HepG2 (cell line): ENCODE measurements around the gene ELOVL6. TPM values are rescaled to one million over a fixed set of nuclear protein-coding genes. Genes with fewer than 3 reads are reported as not detected.
A peak's percentile ranks its signal among the peaks of the same experiment; 100 is the strongest.

ENCODE experiments used
- ATF7-NPFF ChIP-seq: sonication (generic); formaldehyde crosslinking; IDR thresholded peaks from 2 replicates; pipeline ENCODE4 v1.8.1; 2023; ENCODE audit warnings: mild to moderate bottlenecking, low read depth, missing genetic modification reagents, moderate library complexity
- BCL3 ChIP-seq: sonication (generic); formaldehyde crosslinking; IDR thresholded peaks from 2 replicates; pipeline ENCODE4 v1.5.1; 2020; ENCODE audit warnings: mild to moderate bottlenecking, missing genetic modification reagents, moderate library complexity
- FOXK2 ChIP-seq: fragments of 450-650 bp; IDR thresholded peaks from 2 replicates; pipeline ENCODE4 v1.6.1; 2016
- KDM3A ChIP-seq: IDR thresholded peaks from 2 replicates; pipeline ENCODE4 v1.6.1; 2018; ENCODE audit warnings: low read depth, missing compliant biosample characterization
- MAF1 ChIP-seq: sonication (generic); formaldehyde crosslinking; IDR thresholded peaks from 2 replicates; pipeline ENCODE4 v1.5.0; 2020; ENCODE audit warnings: missing genetic modification reagents, borderline replicate concordance
- MED13 ChIP-seq: sonication (generic); formaldehyde crosslinking; IDR thresholded peaks from 2 replicates; pipeline ENCODE4 v1.5.0; 2020; ENCODE audit warnings: missing genetic modification reagents
- MEIS1 ChIP-seq: sonication (generic); formaldehyde crosslinking; IDR thresholded peaks from 2 replicates; pipeline ENCODE4 v1.9.0; 2021; ENCODE audit warnings: mild to moderate bottlenecking, missing genetic modification reagents, moderate library complexity, borderline replicate concordance
- SNAI1 ChIP-seq: sonication (generic); formaldehyde crosslinking; IDR thresholded peaks from 2 replicates; pipeline ENCODE4 v1.5.0; 2020; ENCODE audit warnings: mild to moderate bottlenecking, missing genetic modification reagents, borderline replicate concordance
- TBL1XR1 ChIP-seq: fragments of 150-350 bp; IDR thresholded peaks from 2 replicates; pipeline ENCODE4 v1.6.1; 2014; ENCODE audit warnings: borderline replicate concordance, low read length; ENCODE audit not compliant: partially characterized antibody
- ZBED4 ChIP-seq: sonication (generic); formaldehyde crosslinking; IDR thresholded peaks from 2 replicates; pipeline ENCODE4 v1.4.0; 2020; ENCODE audit warnings: missing genetic modification reagents, borderline replicate concordance
- ZFP37 ChIP-seq: sonication (generic); formaldehyde crosslinking; IDR thresholded peaks from 2 replicates; pipeline ENCODE4 v1.4.0; 2020; ENCODE audit warnings: missing genetic modification reagents, borderline replicate concordance
- ZNF207 ChIP-seq: fragments of 450-650 bp; IDR thresholded peaks from 2 replicates; pipeline ENCODE4 v1.6.1; 2016; ENCODE audit warnings: antibody characterized with exemption, borderline replicate concordance
- ZNF879 ChIP-seq: sonication (generic); formaldehyde crosslinking; IDR thresholded peaks from 2 replicates; pipeline ENCODE4 v1.8.1; 2023; ENCODE audit warnings: missing genetic modification reagents
- polyA plus RNA-seq, 8 experiments: library from polyadenylated mRNA; depleted of rRNA in 3 of 8; stranded (reverse) in 7 of 8; unstranded in 1 of 8; fragments of >200 nt; fragmentation: Illumina TruSeq in 4 of 8; extraction: Trizol in 4 of 8; gene quantifications; 2 replicates each; pipeline versions ENCODE4 v1.2.1 to v1.2.3, GENCODE V29; 2011 to 2016; ENCODE audit warnings: low read depth in 4 of 8, missing spikeins in 1 of 8, mixed read lengths in 1 of 8; ENCODE audit not compliant: insufficient read depth in 1 of 8
- total RNA-seq, 5 experiments: library from RNA; depleted of rRNA; stranded (reverse); fragments of >200 nt; fragmentation: Illumina TruSeq; extraction: Trizol; gene quantifications; 2 replicates each; pipeline ENCODE4 v1.2.3, GENCODE V29; 2016; ENCODE audit warnings: low read depth in 1 of 5
- TF ChIP-seq, protein P1 (sequence below): IDR thresholded peaks from 2 replicates; pipeline ENCODE4 v1.6.1; 2016
- TF ChIP-seq, protein P2 (sequence below): sonication (generic); formaldehyde crosslinking; IDR thresholded peaks from 2 replicates; pipeline ENCODE4 v1.8.1; 2023; ENCODE audit warnings: mild to moderate bottlenecking, missing genetic modification reagents
- TF ChIP-seq, protein P3 (sequence below): sonication (generic); formaldehyde crosslinking; IDR thresholded peaks from 2 replicates; pipeline ENCODE4 v1.4.0; 2020; ENCODE audit warnings: mild to moderate bottlenecking, missing genetic modification reagents
- TF ChIP-seq, protein P4 (sequence below): sonication (generic); formaldehyde crosslinking; IDR thresholded peaks from 2 replicates; pipeline ENCODE4 v1.5.0; 2020; ENCODE audit warnings: missing genetic modification reagents

The ELOVL6 gene
- total and polyA plus RNA-seq, 2 of the 13 experiments (the other 11 are each of a cell fraction or from before 2014, with no cell fraction given), result 14.1 to 23.2 TPM

- TF ChIP-seq ZFP37 (CRISPR knock-in tag), result no peak
- TF ChIP-seq ZNF879, result no peak
- TF ChIP-seq, protein P1, sequence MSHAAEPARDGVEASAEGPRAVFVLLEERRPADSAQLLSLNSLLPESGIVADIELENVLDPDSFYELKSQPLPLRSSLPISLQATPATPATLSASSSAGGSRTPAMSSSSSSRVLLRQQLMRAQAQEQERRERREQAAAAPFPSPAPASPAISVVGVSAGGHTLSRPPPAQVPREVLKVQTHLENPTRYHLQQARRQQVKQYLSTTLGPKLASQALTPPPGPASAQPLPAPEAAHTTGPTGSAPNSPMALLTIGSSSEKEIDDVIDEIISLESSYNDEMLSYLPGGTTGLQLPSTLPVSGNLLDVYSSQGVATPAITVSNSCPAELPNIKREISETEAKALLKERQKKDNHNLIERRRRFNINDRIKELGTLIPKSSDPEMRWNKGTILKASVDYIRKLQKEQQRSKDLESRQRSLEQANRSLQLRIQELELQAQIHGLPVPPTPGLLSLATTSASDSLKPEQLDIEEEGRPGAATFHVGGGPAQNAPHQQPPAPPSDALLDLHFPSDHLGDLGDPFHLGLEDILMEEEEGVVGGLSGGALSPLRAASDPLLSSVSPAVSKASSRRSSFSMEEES (CRISPR knock-in tag), result no peak
- TF ChIP-seq ZBED4, result peak; percentile 40; the same call in 1 of the 2 replicates
- no peak for TF ChIP-seq MED13 (CRISPR knock-in tag)
- no peak for TF ChIP-seq FOXK2
- TF ChIP-seq BCL3 (CRISPR knock-in tag), result peak; percentile 52; the same call in 1 of the 2 replicates
- no peak for TF ChIP-seq SNAI1 (CRISPR knock-in tag)
- peak; percentile 90 for TF ChIP-seq MEIS1
- TF ChIP-seq, protein P2, sequence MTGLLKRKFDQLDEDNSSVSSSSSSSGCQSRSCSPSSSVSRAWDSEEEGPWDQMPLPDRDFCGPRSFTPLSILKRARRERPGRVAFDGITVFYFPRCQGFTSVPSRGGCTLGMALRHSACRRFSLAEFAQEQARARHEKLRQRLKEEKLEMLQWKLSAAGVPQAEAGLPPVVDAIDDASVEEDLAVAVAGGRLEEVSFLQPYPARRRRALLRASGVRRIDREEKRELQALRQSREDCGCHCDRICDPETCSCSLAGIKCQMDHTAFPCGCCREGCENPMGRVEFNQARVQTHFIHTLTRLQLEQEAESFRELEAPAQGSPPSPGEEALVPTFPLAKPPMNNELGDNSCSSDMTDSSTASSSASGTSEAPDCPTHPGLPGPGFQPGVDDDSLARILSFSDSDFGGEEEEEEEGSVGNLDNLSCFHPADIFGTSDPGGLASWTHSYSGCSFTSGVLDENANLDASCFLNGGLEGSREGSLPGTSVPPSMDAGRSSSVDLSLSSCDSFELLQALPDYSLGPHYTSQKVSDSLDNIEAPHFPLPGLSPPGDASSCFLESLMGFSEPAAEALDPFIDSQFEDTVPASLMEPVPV, result no peak
- no peak for TF ChIP-seq MAF1 (CRISPR knock-in tag)
- TF ChIP-seq ATF7-NPFF (CRISPR knock-in tag), result peak; percentile 56
- no peak for TF ChIP-seq TBL1XR1
- TF ChIP-seq, protein P3, sequence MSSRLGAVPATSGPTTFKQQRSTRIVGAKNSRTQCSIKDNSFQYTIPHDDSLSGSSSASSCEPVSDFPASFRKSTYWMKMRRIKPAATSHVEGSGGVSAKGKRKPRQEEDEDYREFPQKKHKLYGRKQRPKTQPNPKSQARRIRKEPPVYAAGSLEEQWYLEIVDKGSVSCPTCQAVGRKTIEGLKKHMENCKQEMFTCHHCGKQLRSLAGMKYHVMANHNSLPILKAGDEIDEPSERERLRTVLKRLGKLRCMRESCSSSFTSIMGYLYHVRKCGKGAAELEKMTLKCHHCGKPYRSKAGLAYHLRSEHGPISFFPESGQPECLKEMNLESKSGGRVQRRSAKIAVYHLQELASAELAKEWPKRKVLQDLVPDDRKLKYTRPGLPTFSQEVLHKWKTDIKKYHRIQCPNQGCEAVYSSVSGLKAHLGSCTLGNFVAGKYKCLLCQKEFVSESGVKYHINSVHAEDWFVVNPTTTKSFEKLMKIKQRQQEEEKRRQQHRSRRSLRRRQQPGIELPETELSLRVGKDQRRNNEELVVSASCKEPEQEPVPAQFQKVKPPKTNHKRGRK, result no peak
- TF ChIP-seq, protein P4, sequence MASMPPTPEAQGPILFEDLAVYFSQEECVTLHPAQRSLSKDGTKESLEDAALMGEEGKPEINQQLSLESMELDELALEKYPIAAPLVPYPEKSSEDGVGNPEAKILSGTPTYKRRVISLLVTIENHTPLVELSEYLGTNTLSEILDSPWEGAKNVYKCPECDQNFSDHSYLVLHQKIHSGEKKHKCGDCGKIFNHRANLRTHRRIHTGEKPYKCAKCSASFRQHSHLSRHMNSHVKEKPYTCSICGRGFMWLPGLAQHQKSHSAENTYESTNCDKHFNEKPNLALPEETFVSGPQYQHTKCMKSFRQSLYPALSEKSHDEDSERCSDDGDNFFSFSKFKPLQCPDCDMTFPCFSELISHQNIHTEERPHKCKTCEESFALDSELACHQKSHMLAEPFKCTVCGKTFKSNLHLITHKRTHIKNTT (CRISPR knock-in tag), result no peak
- no peak for TF ChIP-seq KDM3A (CRISPR knock-in tag)
- no peak for TF ChIP-seq ZNF207
These were observed 2.1 kb downstream of the ELOVL6 start (continued) for GRCh38 chr4:110196206-110196870.
